Stimulated activated CD8-positive, alpha-beta memory T cell treated with anti-CD3 and anti-CD28 coated beads, Interleukin-7, amount 100 ng/mL, for 48 hours (primary cell): ENCODE measurements around the gene TKT.
"Not testable (repeated sequence)": the region's sequence is repeated elsewhere in the genome, so short reads cannot be mapped to it uniquely, and the experiment has no call there.

Experiments
- DNase-seq, 2 donors: peaks; one replicate each; pipeline ENCODE4 v3.0.0-alpha.2; 2020; ENCODE audit warnings: low read depth in 1 of 2; ENCODE audit errors: extremely low read depth in 1 of 2

The TKT gene

DNA sequence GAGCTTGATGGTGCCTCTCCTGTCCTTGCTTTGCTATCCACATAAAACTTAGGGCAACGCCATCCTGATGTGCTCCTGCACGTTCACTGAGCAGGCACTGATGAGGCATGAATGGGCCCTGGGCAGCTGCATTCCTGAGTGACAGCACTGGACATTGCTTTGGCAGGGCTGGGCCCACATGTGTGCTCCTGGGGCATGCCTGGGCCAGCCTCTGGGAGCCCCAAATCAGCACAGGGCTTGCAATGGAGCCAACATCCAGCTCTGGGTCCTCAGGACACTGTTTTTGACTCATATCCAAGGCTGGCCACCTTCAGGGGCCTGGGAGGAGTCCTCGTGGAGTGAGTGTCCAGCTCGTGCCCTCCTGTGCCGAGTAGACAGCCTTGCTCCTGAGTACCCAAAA, 5.9 kb upstream of the TKT start:
- DNase-seq, result no peak

DNA sequence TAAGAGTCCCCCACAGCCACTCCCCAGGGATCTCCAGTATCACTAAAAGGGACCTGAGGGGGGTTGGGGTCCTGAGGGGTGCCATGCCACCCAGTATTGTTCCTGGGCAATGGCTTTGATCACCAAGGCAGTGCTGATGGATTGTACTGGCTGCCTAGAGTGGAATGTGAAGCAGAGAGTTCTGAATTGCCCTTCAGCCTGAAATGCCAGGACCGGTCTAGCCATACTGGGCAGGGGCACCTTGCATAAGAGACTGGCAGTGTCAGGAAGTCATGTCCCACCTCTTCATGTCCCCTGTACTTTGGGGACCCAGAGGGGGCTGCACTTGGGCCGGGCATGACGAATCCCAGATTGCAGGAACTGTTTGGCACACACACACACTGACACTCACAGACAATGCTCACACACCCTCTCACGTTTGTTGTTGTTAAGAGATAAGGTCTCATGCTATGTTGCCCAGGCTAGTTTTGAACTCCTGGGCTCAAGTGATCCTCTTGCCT, 4.5 kb upstream of the TKT start:
- DNase-seq, result no peak

DNA sequence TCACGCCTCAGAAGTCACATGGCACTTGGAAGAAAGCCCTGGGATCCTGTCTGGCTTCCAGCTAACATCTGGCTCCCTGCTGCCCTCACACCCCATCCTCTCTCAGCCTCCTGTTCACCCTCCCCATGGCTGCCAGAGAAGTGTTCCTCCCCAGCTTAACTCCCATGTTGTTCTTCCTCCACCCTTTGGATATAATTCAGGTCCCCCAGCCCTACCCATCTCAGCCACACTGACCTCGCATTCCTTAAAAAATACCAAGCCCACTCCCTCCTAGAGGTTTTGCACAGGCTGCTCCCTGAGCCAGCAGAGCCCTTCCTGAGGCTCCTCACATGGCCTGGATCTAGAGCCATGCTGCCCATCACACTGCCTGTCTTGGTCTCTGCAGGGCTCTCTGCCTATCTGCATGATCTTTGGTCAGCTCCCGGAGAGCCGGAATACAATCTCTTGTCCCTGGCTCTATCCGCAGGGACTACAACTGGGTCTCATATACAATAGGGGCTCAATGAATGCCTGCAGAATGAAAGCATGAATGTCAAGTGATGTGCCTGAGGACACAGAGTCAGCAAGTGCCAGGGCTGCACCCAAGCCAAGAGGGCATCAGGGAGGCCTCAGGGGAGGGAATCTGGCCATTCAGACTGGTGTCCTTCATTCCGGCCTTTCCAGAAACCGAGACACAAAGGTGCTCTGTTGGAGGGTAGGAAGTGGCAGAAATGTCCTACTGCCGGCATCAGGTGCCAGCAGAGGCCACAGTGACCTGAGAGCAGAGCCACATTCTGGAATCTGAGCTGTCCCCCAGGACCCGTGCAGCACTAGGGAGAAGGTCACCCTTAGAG, 3.8 kb upstream of the TKT start:
- DNase-seq, result no peak

DNA sequence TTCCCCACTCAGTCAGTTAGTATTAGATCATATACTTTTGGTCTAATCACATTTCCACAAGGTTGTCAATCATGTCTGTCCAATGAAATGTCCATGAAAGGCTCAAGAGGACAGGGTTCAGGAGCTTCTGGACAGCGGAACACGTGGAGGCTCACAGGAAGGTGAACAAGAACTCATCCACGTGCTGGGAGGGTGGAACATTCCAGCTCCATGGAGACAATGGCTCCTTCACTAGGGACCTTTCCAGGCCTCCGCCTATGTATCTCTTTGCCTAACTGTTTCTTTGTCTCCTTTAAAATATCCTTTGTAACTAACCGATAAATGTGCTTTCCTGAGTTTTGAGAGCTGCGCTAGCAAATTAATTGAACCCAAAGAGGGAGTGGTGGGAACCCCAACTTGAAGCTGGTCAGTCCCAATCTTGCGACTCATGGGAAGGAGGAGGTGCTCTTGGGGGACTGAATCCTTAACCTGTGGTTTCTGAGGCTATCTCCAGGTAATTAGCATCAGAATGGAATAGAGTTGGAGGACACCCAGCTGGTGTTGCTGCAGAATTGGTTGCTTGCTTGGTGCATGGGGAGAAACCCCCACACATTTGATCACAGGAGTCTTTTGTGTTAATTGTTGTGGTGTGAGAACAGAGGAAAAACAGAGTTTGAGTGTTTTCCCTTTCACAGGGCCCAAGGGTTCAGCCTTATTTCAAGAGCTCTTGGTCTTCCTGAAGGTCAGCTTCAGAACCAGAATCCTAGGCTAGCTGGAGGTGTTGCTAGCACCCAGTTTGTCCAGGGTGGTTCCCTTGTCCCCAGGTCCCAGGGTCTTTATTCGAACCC, 3.0 kb upstream of the TKT start:
- no peak for DNase-seq

DNA sequence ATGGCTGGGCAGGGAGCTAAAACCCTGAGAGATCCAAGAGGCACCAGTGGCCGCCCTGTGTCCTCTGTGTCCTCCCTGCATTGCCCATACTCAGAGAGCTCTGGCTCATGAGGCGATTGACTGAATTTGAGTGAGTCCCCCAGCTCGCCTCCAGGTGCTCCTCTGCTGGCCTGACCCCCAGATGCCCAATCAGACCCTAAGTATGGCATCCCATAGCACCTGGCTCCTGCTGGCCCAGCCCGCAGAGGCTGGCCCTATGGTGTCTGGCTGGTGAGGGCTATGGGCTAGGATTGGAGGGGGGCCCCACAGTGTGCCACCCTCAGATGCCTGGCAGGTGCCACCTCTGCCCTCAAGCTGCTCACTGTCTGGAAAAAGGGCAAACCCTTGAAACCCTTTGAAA, 1.6 kb upstream of the TKT start:
- no peak for DNase-seq

DNA sequence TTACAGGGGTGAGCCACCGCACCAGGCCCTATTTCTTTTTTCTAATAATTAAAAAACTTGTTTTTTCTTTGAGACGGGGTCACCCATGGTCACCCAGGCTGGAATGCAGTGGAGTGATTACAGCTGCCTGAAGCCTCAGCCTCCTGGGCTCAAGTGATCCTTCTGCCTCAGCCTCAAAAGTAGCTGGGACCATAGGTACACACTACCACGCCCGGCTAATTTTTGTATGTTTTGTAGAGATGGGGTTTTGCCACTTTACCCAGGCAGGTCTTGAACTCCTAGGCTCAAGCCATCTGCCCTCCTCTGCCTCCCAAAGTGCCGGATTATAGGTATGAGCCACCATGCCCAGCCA, 858 bp upstream of the TKT start:
- no peak for DNase-seq

DNA sequence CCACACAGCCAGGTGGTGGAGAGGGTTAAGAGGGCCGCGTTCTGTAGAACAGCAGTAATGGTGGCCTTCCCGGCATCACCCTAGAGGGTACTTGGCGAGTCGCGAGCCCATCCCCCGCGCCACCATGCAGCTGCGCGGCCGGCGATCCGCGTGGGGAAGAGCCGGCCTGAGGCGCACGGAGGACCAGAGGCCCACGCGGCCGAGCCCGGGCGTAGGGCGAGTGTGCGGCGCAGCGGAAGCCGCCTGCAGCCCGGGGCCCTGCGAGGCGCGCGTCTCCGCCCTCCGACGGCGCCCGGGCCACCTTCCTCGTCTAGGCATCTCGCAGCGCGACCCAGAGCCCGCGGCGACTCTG, 423 bp downstream of the TKT start:
- peak in 1 of 2 donors; percentile 18 for DNase-seq

DNA sequence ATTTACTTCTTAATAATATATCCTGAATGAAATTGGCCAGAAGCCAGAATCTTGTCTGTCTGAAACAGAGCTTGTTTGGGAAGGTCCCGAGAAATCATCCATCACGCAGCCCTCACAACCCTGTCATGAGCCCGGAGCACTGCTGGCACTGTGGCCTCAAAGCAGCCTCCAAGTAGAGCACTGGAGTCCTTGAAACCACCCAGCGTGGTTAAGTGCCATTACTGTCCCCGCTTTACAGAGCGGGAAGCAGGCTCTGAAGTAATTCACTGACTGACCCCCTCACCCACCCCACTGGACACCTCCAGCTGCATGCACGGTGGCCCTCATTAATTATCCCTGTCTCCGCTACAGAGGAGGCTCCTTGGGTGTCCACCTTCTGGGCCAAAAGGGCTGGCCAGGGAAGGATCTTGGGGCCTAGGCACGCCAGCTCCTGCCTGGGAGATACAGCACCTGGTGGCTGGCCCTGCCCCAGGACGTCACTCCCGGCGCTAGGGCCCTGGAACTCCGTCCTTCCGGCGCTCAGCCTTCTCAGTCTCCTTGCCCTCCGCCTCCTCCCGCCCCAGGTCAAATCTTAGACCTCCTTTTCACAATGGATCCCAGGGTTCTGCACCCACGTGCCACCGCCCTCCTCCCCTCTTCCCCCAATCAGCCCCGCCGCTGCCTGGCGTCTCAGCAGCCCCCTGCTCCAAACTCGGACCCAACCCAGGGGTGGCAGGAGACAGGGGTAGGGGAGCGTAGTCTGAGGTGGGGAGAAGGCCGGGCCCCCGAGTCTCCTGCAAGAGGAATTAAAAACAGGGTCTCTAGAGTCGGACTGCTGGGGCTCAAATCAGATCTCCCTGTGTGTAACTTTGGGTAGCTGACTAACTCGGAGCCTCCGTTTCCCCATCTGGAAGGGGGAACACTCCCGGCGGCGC, 1.1 kb downstream of the TKT start:
- DNase-seq, result peak; percentile 30 to 43

DNA sequence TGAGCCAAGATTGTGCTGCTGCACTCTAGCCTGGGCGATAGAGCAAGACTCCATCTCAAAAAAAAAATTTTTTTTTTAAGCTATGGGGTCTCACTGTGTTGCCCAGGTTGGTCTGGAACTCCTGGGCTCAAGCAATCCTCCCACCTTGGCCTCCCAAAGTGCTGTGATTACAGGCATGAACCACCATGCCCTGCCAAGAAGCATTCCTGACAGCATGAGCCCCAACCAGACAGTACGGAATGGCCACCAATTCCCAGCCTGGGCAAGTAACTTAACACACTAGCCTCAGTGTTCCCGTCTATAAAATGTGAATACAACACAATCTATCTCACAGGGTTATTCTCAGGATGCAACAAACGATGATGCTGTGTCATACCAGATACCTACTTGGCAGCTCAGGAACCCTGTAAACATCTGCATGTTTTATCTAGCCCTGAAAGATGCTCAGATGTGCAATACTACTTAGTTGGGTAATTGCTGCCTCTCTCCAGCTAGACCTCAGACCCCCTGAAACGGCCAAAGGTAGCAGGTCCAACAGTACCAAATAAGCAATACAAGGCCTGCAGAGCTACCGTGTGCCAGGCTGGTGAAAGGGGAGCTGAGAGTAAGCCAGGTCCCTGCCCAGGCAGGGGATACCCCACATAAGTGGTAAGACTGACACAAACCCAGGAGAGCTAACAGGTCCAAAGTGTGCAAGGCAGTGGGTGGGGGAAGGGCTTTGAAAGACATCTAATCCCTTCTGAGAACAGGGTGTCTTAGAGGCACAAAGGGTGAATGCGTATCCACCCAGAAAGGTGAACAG, 1.9 kb downstream of the TKT start:
- DNase-seq, result no peak

DNA sequence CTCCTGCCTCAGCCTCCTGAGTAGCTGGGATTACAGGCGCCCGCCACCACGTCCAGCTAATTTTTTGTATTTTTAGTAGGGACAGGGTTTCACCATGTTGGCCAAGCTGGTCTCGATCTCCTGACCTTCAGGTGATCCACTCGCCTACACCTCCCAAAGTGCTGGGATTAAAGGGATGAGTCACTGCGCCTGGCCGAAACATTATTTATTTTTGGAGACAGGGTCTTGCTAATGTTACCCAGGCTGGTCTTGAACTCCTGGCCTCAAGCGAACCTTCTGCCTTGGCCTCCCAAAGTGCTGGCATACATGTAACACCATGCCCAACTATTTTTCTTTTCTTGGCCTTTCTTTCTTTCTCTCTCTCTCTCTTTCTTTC, 2.9 kb downstream of the TKT start:
- DNase-seq, result not testable (repeated sequence)

DNA sequence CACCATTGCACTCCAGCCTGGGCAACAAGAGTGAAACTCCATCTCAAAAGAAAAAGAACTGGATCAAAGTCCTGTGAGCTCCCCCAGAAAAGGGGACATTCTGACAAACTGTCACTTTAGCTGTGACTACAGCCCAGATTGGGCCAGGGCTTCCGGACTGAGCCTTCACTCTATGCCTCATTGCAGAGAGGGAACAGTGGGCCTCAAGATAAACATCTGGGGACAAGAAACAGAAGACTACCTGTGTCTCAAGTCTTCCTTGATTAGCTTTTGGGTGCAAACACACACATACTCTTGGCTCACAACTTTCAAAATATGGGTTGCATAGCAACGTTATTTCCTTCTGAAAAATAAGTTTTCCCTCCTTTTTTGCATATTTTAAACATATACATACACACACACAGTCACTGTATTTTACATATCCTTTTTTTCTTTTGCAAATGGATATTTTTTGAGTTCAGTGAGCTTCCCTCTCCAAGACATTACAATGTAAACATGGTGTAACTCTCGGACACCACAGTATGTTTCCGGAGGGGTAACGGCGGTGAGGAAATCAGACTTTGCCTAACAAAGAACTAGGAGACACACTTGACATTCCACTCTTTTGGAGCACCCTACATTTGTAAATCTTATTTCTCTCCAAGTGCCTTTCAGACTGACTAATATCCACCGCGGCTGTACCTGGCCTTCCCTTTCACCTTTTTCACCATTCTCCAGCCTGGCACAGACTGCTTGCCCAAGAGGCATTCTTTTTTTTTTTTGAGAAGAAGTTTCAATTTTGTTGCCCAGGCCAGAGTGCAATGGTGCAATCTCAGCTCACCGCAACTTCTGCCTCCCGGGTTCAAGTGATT, 3.5 kb downstream of the TKT start:
- no peak for DNase-seq

DNA sequence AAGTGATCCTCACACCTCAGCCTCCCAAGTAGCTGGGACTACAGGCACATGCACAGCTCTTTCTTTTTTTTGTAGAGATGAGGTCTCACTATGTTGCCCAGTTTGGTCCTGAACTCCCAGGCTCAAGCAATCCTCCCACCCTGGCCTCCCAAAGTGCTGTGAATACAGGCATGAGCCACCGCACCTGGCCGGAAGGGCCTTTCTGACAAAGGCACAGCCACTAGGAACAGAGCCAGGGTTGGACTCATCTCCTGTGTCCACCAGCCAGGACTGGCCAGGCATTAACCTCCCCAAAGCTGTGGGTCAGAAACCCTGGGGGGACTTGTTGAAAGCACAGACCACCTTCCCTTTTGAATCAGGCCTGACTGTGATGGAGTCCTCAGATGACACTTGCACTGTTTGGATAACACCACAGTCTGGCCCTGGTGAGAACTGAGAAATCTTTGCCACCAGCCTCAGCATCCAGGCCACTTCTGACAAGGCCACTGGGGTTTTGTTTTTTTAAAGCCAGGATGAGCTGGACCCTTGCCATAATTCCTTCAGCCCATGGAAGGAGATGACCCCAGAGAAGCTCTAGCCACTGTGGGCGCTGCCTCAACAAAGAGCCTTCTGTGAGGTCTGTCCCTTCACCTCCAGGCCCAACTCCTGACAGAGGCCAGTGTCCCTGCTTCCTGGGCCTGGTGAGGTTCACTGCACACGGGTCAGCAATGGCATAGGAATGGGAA, 4.8 kb downstream of the TKT start:
- DNase-seq, result no peak

DNA sequence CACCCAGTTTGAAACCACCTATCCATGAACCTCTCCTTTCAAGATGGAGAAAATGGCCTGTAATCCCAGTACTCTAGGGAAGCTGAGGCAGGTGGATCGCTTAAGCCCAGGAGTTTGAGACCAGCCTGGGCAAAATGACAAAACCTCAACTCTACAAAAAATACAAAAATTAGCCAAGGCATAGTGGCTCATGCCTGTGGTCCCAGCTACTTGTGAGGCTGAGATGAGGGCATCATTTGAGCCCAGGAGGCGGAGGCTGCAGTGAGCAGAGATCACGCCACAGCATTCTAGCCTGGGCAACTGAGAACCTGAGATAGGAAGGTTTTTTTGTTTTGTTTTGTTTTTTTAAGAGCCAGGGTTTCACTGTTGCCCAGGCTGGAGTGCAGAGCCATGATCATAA, 5.4 kb downstream of the TKT start:
- no peak for DNase-seq

DNA sequence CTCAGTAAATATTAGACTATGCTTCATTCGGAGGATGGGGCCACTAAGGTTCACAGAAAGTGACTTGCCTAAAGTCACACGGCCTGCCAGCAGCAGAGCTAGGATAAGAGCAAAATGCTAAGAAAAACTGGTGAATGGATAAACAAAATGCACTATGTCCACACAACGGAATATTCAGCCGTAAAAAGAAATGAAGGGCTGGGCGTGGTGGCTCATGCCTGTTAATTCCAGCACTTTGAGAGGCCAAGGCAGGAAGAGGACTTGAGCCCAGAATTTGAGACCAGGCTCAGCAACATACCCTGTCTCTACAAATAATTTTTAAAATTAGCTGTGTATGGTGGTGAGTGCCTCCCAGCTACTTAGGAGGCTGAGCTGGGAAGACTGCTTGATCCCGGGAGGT, 7.7 kb downstream of the TKT start:
- no peak for DNase-seq

DNA sequence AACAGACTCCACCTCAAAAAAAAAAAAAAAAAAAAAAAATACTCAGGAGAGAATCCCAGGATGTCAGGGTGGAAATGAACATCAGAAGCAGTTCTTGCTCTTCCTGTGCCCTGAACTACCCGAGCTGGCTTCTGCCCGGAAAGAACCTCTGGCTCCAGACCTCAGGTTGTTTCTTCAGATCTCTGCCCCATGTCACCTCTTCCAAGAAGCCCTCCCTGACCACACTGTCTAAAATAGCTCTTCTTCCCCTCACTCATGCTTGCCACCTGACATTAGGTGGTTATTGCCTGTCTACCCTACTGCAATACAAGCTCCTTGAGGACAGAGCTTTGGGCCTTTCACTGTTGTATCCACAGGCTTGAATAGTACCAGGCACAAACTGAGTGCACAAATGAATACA, 8.2 kb downstream of the TKT start:
- no peak for DNase-seq

DNA sequence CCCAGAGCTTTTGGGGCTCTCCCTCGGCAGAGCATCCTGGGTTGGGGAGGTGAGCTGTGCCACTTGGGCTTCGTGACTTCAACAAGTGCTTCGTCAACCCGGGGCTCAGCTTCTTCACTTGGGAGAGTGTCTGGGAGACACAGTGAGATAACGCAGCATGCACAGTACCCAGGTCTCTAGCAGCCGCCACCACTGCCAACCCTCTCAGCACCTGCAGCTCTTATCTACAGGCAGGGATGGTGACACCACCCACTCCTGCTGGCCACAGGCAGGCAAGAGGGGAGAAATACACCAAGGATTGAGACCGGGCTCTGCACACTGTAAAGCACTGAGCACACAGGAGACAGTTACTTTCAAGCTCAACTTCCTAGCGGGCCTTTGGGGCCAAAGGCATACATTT, 11.6 kb downstream of the TKT start:
- no peak for DNase-seq

DNA sequence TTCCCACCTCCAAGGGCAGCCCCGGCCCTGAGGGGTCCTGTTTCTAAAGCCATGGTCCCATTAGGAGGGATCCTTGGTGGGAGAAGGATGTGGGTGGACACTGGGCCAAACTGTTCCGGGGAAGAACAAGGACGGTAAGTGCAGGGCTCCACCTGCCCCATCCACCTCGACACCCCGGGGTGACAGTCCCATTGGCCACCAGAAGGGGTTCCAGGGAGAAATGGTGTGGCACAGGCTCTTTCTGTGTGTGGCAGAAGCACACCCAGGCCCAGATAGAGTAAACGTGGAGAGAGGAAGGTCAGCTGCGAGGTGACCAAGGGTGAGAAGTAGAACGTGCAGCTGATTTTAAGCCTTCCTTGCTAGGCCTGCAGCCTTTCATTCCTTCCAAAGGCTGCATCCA, 12.0 kb downstream of the TKT start:
- no peak for DNase-seq

DNA sequence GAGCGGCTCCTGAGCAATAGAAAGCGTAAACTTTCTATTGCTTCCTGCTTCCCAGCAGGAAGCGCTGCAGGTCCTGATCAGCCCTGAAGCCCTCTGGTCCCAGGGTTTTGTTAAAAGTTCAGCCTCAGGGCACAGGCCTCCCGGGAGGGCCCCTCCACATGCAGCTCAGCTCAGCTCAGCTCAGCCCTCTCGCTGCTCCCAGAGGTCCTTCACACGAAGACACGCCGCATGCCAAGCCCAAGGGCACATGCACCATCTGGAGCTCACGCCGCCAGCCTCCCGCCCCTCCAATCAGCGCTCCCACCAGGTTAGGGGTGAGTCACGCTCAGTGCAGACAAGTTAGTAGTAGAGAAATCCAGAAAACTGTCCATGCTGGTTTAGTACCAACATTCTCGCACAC, 12.7 kb downstream of the TKT start:
- DNase-seq, result no peak

DNA sequence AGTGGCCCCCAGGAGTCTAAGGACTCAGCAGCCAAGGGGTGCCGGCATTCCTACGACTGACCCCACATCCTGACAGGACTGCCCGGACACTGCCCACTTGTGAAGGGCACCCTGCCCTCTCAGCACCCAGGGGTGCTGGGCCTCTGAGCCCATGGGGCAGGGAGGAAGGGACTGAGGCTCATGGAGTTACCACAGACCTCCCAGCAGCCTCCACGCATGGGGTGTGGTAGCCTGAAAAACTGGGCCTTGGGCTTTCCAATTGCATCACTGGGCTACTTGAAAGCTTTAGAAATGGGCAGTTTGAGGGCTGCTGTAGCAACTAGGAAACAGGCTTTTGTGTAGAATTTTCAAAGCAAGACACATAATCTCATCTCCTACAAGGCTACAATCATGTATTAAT, 13.2 kb downstream of the TKT start:
- DNase-seq, result no peak
